GM12878 (cell line): ENCODE measurements around the gene CADPS. TPM values are rescaled to one million over a fixed set of nuclear protein-coding genes. Genes with fewer than 3 reads are reported as not detected.

Experiments
- ATAC-seq: fragments of 200-7000 bp; cut with Tn5 transposase; 3 replicates; pipeline ENCODE4 v1.9.1; 2020; ENCODE audit warnings: mild to moderate bottlenecking, moderate library complexity
- BruUV-seq: library from RNA; stranded (reverse); fragments of 400-500 nt; replicated peaks from 2 replicates; lab custom pipeline; 2021; lab: Mats Ljungman, UMichigan
- CTCF ChIA-PET: fragments of 300-600 bp; sonication (Branson Sonifier 250); formaldehyde crosslinking; extraction: SDS; loops from one replicate; lab custom pipeline; 2021; ENCODE audit warnings: inconsistent platforms; lab: Yijun Ruan, JAX
- POLR2A ChIA-PET: fragments of 350-600 bp; formaldehyde crosslinking; extraction: SDS; loops from one replicate; lab custom pipeline; 2021; ENCODE audit warnings: inconsistent platforms; lab: Charles Lee
- RAD21 ChIA-PET: fragments of 300-600 bp; sonication (Branson Sonifier 250); formaldehyde crosslinking; loops from one replicate; lab custom pipeline; 2023; ENCODE audit warnings: antibody characterized with exemption; ENCODE audit not compliant: unreplicated experiment; lab: Charles Lee
- SMC1A ChIA-PET: fragments of 300-600 bp; sonication (Branson Sonifier 250); formaldehyde crosslinking; loops from one replicate; lab custom pipeline; 2023; ENCODE audit not compliant: unreplicated experiment, uncharacterized antibody; lab: Charles Lee
- DNase-seq: peaks from one replicate; pipeline ENCODE4 v3.0.0-alpha.2; 2011; ENCODE audit warnings: low read depth, low spot score
- FAIRE-seq: peaks from 3 replicates; lab custom pipeline; 2011; peaks lifted over from hg19 to GRCh38; lab: Jason Lieb, UNC
- H2AFZ ChIP-seq: 2 replicates; pipeline ENCODE4 v1.6.0; 2011; ENCODE audit warnings: low read depth, low read length, control low read depth; ENCODE audit not compliant: control insufficient read depth
- H3K27ac ChIP-seq: 2 replicates; pipeline ENCODE4 v1.5.1; 2011; ENCODE audit warnings: control low read depth; ENCODE audit not compliant: control insufficient read depth, insufficient read depth
- H3K27me3 ChIP-seq, 2 experiments: replicated peaks in 1 of 2; 2 replicates each; pipeline versions ENCODE4 v1.6.0 to v1.6.1; 2011; ENCODE audit warnings: low read length in 1 of 2; ENCODE audit not compliant: control insufficient read depth in 2 of 2, insufficient read depth in 2 of 2
- H3K36me3 ChIP-seq, 2 experiments: 2 replicates each; pipeline ENCODE4 v1.5.1; 2011; ENCODE audit warnings: low read length in 1 of 2; ENCODE audit not compliant: control insufficient read depth in 2 of 2, insufficient read depth in 2 of 2
- H3K4me1 ChIP-seq: 2 replicates; pipeline ENCODE4 v1.6.1; 2011; ENCODE audit warnings: mild to moderate bottlenecking, low read length, moderate library complexity, mixed read lengths; ENCODE audit not compliant: control insufficient read depth, insufficient read depth
- H3K4me2 ChIP-seq: 2 replicates; pipeline ENCODE4 v1.6.0; 2011; ENCODE audit warnings: control low read depth; ENCODE audit not compliant: control insufficient read depth, insufficient read depth
- H3K4me3 ChIP-seq: fragments of 200-600 bp; sonication (generic); 2 replicates; pipeline ENCODE4 v1.5.1; 2016
- H3K79me2 ChIP-seq: 2 replicates; pipeline ENCODE4 v1.6.0; 2011; ENCODE audit warnings: low read length; ENCODE audit not compliant: control insufficient read depth, insufficient read depth
- H3K9ac ChIP-seq: 2 replicates; pipeline ENCODE4 v1.8.0; 2011; ENCODE audit warnings: low read length, control low read depth, mixed read lengths; ENCODE audit not compliant: control insufficient read depth, insufficient read depth
- H3K9me3 ChIP-seq: replicated peaks from 3 replicates; pipeline ENCODE4 v1.5.1; 2011; ENCODE audit warnings: mild to moderate bottlenecking, low read length; ENCODE audit not compliant: control insufficient read depth, insufficient read depth
- H4K20me1 ChIP-seq: 2 replicates; pipeline ENCODE4 v1.6.0; 2011; ENCODE audit not compliant: control insufficient read depth, insufficient read depth
- ETV6 ChIP-seq, 2 experiments: fragments of 450-650 bp in 1 of 2; IDR thresholded peaks in 1 of 2; conservative IDR thresholded peaks in 1 of 2; 2 replicates each; pipeline ENCODE4 v1.6.1; 2014; ENCODE audit warnings: antibody characterized with exemption in 1 of 2, borderline replicate concordance in 1 of 2, low read depth in 1 of 2, mild to moderate bottlenecking in 1 of 2, moderate library complexity in 1 of 2
- HDAC2 ChIP-seq: fragments of 200-600 bp; sonication (generic); IDR thresholded peaks from 2 replicates; pipeline ENCODE4 v1.6.1; 2017
- MTA3 ChIP-seq: IDR thresholded peaks from 2 replicates; pipeline ENCODE4 v1.6.1; 2012; ENCODE audit warnings: low read length, inconsistent platforms, borderline replicate concordance
- NR2C1 ChIP-seq: fragments of 450-650 bp; IDR thresholded peaks from 2 replicates; pipeline ENCODE4 v1.6.1; 2017; ENCODE audit warnings: antibody characterized with exemption, mild to moderate bottlenecking, moderate library complexity
- TCF7 ChIP-seq: IDR thresholded peaks from 2 replicates; pipeline ENCODE4 v1.6.1; 2014; ENCODE audit warnings: antibody characterized with exemption, borderline replicate concordance
- ZNF274 ChIP-seq: IDR thresholded peaks from one replicate; pipeline ENCODE4 v1.8.0; 2011; ENCODE audit not compliant: insufficient read length, insufficient read depth
- in situ Hi-C: fragments of 300-500 bp; cut with MboI; formaldehyde crosslinking; loops from 9 replicates; pipeline ENCODE4 v1.14.3; 2018; ENCODE audit warnings: mixed read lengths
- intact Hi-C: fragments of 100-400 bp; cut with micrococcal nuclease; formaldehyde crosslinking; loops from one replicate; pipeline ENCODE4 v1.14.2; 2022; ENCODE audit not compliant: unreplicated experiment
- polyA plus RNA-seq, 11 experiments: library from polyadenylated mRNA; depleted of rRNA in 4 of 11; unstranded in 6 of 11; stranded (reverse) in 5 of 11; fragments of >200 nt; fragmentation: Nextera tagmentation in 4 of 11; fragmentation: Illumina TruSeq in 1 of 11; extraction: Ambion mirVana in 4 of 11; extraction: Trizol in 1 of 11; gene quantifications; 1 replicate in 1 of 11; 2 replicates in 10 of 11; pipeline versions ENCODE4 v1.2.1 to v1.2.3, GENCODE V29; 2011 to 2016; ENCODE audit warnings: inconsistent platforms in 2 of 11, missing spikeins in 2 of 11, low read depth in 1 of 11
- total RNA-seq, 4 experiments: library from RNA; depleted of rRNA in 3 of 4; stranded (reverse); fragments of >200 nt in 3 of 4; fragmentation: Illumina TruSeq in 1 of 4; extraction: Trizol in 1 of 4; gene quantifications; 2 replicates each; pipeline versions ENCODE4 v1.2.1 to v1.2.3, GENCODE V29; 2013 to 2021
- TF ChIP-seq, protein P1 (sequence below): fragments of 450-650 bp; IDR thresholded peaks from 2 replicates; pipeline ENCODE4 v1.6.1; 2017; ENCODE audit warnings: borderline replicate concordance
- TF ChIP-seq, protein P2 (sequence below): IDR thresholded peaks from 2 replicates; pipeline ENCODE4 v1.6.1; 2011; ENCODE audit warnings: mild to moderate bottlenecking, low read depth, low read length, moderate library complexity; ENCODE audit not compliant: insufficient replicate concordance

The CADPS gene
- total and polyA plus RNA-seq, 10 of the 15 experiments (the other 5 are each of a cell fraction or from before 2014, with no cell fraction given) = 0.20 TPM; not detected in 9

DNA sequence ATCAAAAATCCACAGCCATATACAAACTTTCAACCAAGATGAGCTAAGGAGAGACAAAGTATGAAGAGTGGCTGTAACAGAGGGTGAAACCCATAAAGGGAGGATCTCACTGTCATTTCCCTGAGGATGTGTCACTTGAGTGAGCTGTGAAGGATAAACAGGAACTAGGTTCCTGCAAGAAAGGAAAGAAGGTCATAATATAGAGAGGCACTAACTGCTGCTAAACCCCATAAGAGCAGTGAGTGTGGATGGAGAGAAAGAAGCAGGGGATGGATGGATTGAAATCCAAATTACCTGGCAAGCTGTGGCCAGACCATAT is 45.2 kb upstream of the CADPS start:
- no peaks in the 10 kb centered on the region for H3K36me3 ChIP-seq
- TF ChIP-seq, protein P1, sequence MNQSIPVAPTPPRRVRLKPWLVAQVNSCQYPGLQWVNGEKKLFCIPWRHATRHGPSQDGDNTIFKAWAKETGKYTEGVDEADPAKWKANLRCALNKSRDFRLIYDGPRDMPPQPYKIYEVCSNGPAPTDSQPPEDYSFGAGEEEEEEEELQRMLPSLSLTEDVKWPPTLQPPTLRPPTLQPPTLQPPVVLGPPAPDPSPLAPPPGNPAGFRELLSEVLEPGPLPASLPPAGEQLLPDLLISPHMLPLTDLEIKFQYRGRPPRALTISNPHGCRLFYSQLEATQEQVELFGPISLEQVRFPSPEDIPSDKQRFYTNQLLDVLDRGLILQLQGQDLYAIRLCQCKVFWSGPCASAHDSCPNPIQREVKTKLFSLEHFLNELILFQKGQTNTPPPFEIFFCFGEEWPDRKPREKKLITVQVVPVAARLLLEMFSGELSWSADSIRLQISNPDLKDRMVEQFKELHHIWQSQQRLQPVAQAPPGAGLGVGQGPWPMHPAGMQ = no peak
- TF ChIP-seq NR2C1 (no peak), ZNF274 (no peak), HDAC2 (no peak), TCF7 (no peak), ETV6 (conservative IDR thresholded peaks at IDR 0.05 in 1 of 2, IDR thresholded peaks at IDR 0.05 in 1 of 2; ENCODE audit: borderline replicate concordance in 1 of 2, low read depth in 1 of 2) (no peak), MTA3 (no peak)
- TF ChIP-seq, protein P2, sequence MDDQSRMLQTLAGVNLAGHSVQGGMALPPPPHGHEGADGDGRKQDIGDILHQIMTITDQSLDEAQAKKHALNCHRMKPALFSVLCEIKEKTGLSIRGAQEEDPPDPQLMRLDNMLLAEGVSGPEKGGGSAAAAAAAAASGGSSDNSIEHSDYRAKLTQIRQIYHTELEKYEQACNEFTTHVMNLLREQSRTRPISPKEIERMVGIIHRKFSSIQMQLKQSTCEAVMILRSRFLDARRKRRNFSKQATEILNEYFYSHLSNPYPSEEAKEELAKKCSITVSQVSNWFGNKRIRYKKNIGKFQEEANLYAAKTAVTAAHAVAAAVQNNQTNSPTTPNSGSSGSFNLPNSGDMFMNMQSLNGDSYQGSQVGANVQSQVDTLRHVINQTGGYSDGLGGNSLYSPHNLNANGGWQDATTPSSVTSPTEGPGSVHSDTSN = no peak
- no peak overlapping the region for H2AFZ ChIP-seq
- SMC1A ChIA-PET = no interaction called here
- H3K4me2 ChIP-seq = no peak overlapping the region
- H3K4me3 ChIP-seq = no peak overlapping the region
- no peak overlapping the region for H3K27ac ChIP-seq
- CTCF ChIA-PET = no interaction called here
- POLR2A ChIA-PET = no interaction called here
- no peaks in the 10 kb centered on the region for H3K79me2 ChIP-seq
- FAIRE-seq (no peak), DNase-seq (no peak), ATAC-seq (no peak)
- no peak overlapping the region for H3K9ac ChIP-seq
- no peaks in the 10 kb centered on the region for H3K4me1 ChIP-seq
- intact Hi-C loops (no loop called here), in situ Hi-C loops (no loop called here)
- RAD21 ChIA-PET = no interaction called here
- H3K9me3 ChIP-seq = no peaks in the 10 kb centered on the region
- BruUV-seq = no TSS peak
- no peaks in the 10 kb centered on the region for H4K20me1 ChIP-seq
- no peaks in the 10 kb centered on the region for H3K27me3 ChIP-seq
